HG02884 (cell line): Measurements from ENCODE around the gene CTSE.

ENCODE experiments used
- ATAC-seq: cut with Tn5 transposase; IDR thresholded peaks from one replicate; pipeline ENCODE4 v1.9.1; 2021; ENCODE audit warnings: mild to moderate bottlenecking, moderate library complexity; ENCODE audit not compliant: unreplicated experiment

CTSE gene

GRCh38 chr1:205973377-205974232 is 50.1 kb downstream of the CTSE start:
- ATAC-seq = no peak

- ATAC-seq = no peak
These were observed 51.1 kb downstream of the CTSE start for GRCh38 chr1:205972491-205973168.

- ATAC-seq = no peak
These were observed 51.6 kb downstream of the CTSE start for GRCh38 chr1:205972081-205972480.

- ATAC-seq = no peak
These were observed 52.6 kb downstream of the CTSE start for GRCh38 chr1:205971082-205971481.

- ATAC-seq = no peak
These were observed 53.2 kb downstream of the CTSE start for GRCh38 chr1:205970486-205970885.

- ATAC-seq = no peak
These were observed 54.5 kb downstream of the CTSE start for GRCh38 chr1:205969229-205969628.

GRCh38 chr1:205967554-205968335 is 56.0 kb downstream of the CTSE start:
- ATAC-seq = no peak

GRCh38 chr1:205965036-205965884 is 58.4 kb downstream of the CTSE start:
- ATAC-seq = no peak

- ATAC-seq = no peak
These were observed 60.1 kb downstream of the CTSE start for GRCh38 chr1:205963352-205964155.

GRCh38 chr1:205962821-205963221 is 60.9 kb downstream of the CTSE start:
- no peak for ATAC-seq

GRCh38 chr1:205961991-205962820 is 61.5 kb downstream of the CTSE start:
- no peak for ATAC-seq

GRCh38 chr1:205961405-205961804 is 62.3 kb downstream of the CTSE start:
- no peak for ATAC-seq

GRCh38 chr1:205959789-205960188 is 63.9 kb downstream of the CTSE start:
- ATAC-seq = no peak
